ENCODE data around the gene CKAP2L.

CKAP2L gene

GRCh38 chr2:112755444-112755843 is 9.0 kb downstream of the CKAP2L start:
- TF ChIP-seq CTCF (IDR thresholded peaks at IDR 0.05) = no peak

GRCh38 chr2:112754564-112754963 is 9.8 kb downstream of the CKAP2L start:
- TF ChIP-seq CTCF (IDR thresholded peaks at IDR 0.05) = no peak

- TF ChIP-seq CTCF (IDR thresholded peaks at IDR 0.05) = no peak
Observed at GRCh38 chr2:112752667-112753066, 11.7 kb downstream of the CKAP2L start.

- no peak for TF ChIP-seq CTCF (IDR thresholded peaks at IDR 0.05)
Observed at GRCh38 chr2:112751451-112752197, 12.8 kb downstream of the CKAP2L start.

GRCh38 chr2:112750560-112750843 is 13.9 kb downstream of the CKAP2L start:
- TF ChIP-seq CTCF (IDR thresholded peaks at IDR 0.05) = no peak

GRCh38 chr2:112749755-112750559 is 14.5 kb downstream of the CKAP2L start:
- TF ChIP-seq CTCF (IDR thresholded peaks at IDR 0.05) = peak; percentile 87

GRCh38 chr2:112740527-112740926 is 23.9 kb downstream of the CKAP2L start:
- no peak for TF ChIP-seq CTCF (IDR thresholded peaks at IDR 0.05)

All from LNCAP (cell line).